Mammary epithelial cell (primary cell): ENCODE results near the gene C2CD2.

Source experiments
- CTCF ChIP-seq, 2 donors: IDR thresholded peaks in 1 of 2; conservative IDR thresholded peaks in 1 of 2; 2 replicates each; pipeline ENCODE4 v1.5.1; 2011 to 2012; ENCODE audit warnings: inconsistent platforms in 2 of 2, low read length in 2 of 2, mild to moderate bottlenecking in 2 of 2, control low read depth in 1 of 2, low read depth in 1 of 2; ENCODE audit not compliant: insufficient read depth in 1 of 2; ENCODE audit errors: extremely low read depth in 1 of 2
- EZH2 ChIP-seq: IDR thresholded peaks from 2 replicates; pipeline ENCODE4 v1.6.1; 2012; ENCODE audit warnings: low read length, inconsistent platforms, borderline replicate concordance

DNA sequence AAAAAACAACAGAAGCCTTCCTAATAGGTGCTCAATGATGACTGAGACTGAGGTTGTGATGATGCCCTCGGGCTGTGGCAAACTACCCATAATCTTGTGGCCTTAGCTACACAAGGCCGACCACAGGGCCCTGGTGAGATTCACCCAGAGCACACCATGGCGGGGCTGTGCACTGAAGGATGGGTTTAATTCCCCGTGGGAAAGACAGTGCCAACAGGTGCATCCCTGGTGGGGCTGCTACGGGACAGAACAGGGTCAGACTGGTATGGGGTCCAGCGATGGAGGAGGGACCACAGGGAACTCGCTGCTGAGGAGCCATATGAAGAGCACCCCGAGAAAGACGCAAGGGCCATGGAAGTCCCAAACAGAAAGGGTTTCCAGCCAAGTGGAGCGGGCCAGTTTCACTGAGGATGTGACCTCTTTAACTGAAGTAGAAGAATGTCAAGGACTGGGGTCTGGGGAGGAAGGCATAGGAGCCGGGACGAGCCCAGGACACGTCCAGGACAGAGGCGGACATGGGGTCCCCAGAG is 96.0 kb downstream of the C2CD2 start:
- no peak for TF ChIP-seq CTCF (conservative IDR thresholded peaks at IDR 0.05 in 1 of 2, IDR thresholded peaks at IDR 0.05 in 1 of 2; ENCODE audit: extremely low read depth in 1 of 2, insufficient read depth in 1 of 2, low read depth in 1 of 2, low read length in 2 of 2)
- TF ChIP-seq EZH2 = no peak
